GM12892 (cell line): ENCODE data around the gene DCLK1.

ENCODE experiments used
- POLR2A ChIP-seq: IDR thresholded peaks from 2 replicates; pipeline ENCODE4 v1.6.1; 2011; ENCODE audit warnings: low read depth, low read length, control low read depth
- POLR2AphosphoS5 ChIP-seq: IDR thresholded peaks from 2 replicates; pipeline ENCODE4 v1.6.1; 2011; ENCODE audit warnings: low read depth, low read length, control low read depth

GRCh38 chr13:35957241-35957731 is 173.9 kb downstream of the DCLK1 start:
- TF ChIP-seq POLR2AphosphoS5 (no peak), POLR2A (no peak)
